H4 (cell line): ENCODE results near the gene TALDO1. TPM values are rescaled to one million over a fixed set of nuclear protein-coding genes. Genes with fewer than 3 reads are reported as not detected.

Experiments
- total RNA-seq: library from RNA; depleted of rRNA; stranded (reverse); fragments of >200 nt; shearing (Covaris generic); gene quantifications from 2 replicates; pipeline ENCODE4 v1.2.3, GENCODE V29; 2014; rRNA removed

The TALDO1 gene
- total RNA-seq, 1 experiment from 2014 or later: 603 TPM

Other genes starting within 250 kb of the TALDO1 start
- gene RNH1, start 240.2 kb upstream of the TALDO1 start, total RNA-seq: 150 and 205 TPM in 2 replicates
- 64.1 and 76.1 TPM in 2 replicates for gene HRAS, start 211.9 kb upstream of the TALDO1 start, total RNA-seq
- 0.18 and 0.19 TPM in 2 replicates for gene LRRC56, start 209.9 kb upstream of the TALDO1 start, total RNA-seq
- gene LMNTD2, start 186.7 kb upstream of the TALDO1 start, total RNA-seq: 1.4 and 2.6 TPM in 2 replicates
- 16.8 and 17.3 TPM in 2 replicates for gene RASSF7, start 186.5 kb upstream of the TALDO1 start, total RNA-seq
- 14.5 and 15.3 TPM in 2 replicates for gene PHRF1, start 171.0 kb upstream of the TALDO1 start, total RNA-seq
- gene IRF7, start 131.5 kb upstream of the TALDO1 start, total RNA-seq: 11.7 and 11.9 TPM in 2 replicates
- not detected in 2 replicates for gene CDHR5, start 122.5 kb upstream of the TALDO1 start, total RNA-seq
- not detected in 2 replicates for gene SCT, start 120.3 kb upstream of the TALDO1 start, total RNA-seq
- not detected in 2 replicates for gene DRD4, start 110.2 kb upstream of the TALDO1 start, total RNA-seq
- 24.9 and 29.9 TPM in 2 replicates for gene DEAF1, start 52.2 kb upstream of the TALDO1 start, total RNA-seq
- gene TMEM80, start 51.6 kb upstream of the TALDO1 start, total RNA-seq: 15.8 and 16.4 TPM in 2 replicates
- gene EPS8L2, start 41.2 kb upstream of the TALDO1 start, total RNA-seq: 0.12 TPM in 1 of 2 replicates, not detected in the other
- gene GATD1, start 30.0 kb downstream of the TALDO1 start, total RNA-seq: 15.5 and 24.8 TPM in 2 replicates
- gene CEND1, start 42.6 kb downstream of the TALDO1 start, total RNA-seq: not detected in 2 replicates
- 19.6 and 35.8 TPM in 2 replicates for gene SLC25A22, start 50.8 kb downstream of the TALDO1 start, total RNA-seq
- 2.2 and 4.2 TPM in 2 replicates for gene PIDD1, start 57.8 kb downstream of the TALDO1 start, total RNA-seq
- gene RPLP2, start 62.5 kb downstream of the TALDO1 start, total RNA-seq: 1,137 and 1,147 TPM in 2 replicates
- 13.4 and 22.8 TPM in 2 replicates for gene PNPLA2, start 71.5 kb downstream of the TALDO1 start, total RNA-seq
- not detected in 2 replicates for gene CRACR2B, start 80.5 kb downstream of the TALDO1 start, total RNA-seq
- gene CD151, start 85.5 kb downstream of the TALDO1 start, total RNA-seq: 825 and 1,008 TPM in 2 replicates
- 199 and 210 TPM in 2 replicates for gene POLR2L, start 95.1 kb downstream of the TALDO1 start, total RNA-seq
- 117 and 131 TPM in 2 replicates for gene TSPAN4, start 95.4 kb downstream of the TALDO1 start, total RNA-seq
- gene CHID1, start 163.3 kb downstream of the TALDO1 start, total RNA-seq: 53.1 and 65.1 TPM in 2 replicates
- gene AP2A2, start 178.4 kb downstream of the TALDO1 start, total RNA-seq: 25.1 and 25.3 TPM in 2 replicates